ENCODE measurements around the gene SEMA3G. TPM values are rescaled to one million over a fixed set of nuclear protein-coding genes. Genes with fewer than 3 reads are reported as not detected.

The SEMA3G gene
- total and polyA plus RNA-seq, 8 donors, result under 0.01 to 9.6 (median 1.8) TPM

- Histone ChIP-seq H3K27ac (peak within 1 kb of the TSS; percentile 81 to 94 (median 90)), H3K27me3 (no peaks in the 10 kb centered on the region), H3K9me3 (no peaks in the 10 kb centered on the region), H3K36me3 (peaks cover 3 to 14% (median 14%) of the 10 kb centered on the region in 4 donors), H3K4me3 (peak within 1 kb of the TSS; percentile 79 to 97 (median 88)), H3K4me1 (peaks cover 35 to 59% (median 56%) of the 10 kb centered on the region in 4 donors)
- 45 to 61% (median 58%) methylated on average over 15 to 16 of the region's 16 CpGs for WGBS, 5 donors
- intact Hi-C loops (cut with DNase I; ENCODE audit: low total_unique reads), result no loop called here
- DNase-seq, result peak; percentile 40 to 73
- TF ChIP-seq CTCF (IDR thresholded peaks at IDR 0.05) (no peak), POLR2AphosphoS5 (IDR thresholded peaks at IDR 0.05) (no peak), POLR2A (IDR thresholded peaks at IDR 0.05) (no peak), EP300 (IDR thresholded peaks at IDR 0.05) (no peak)
These were observed 8.8 kb upstream of the SEMA3G start, which contains the start of gene TNNC1 for GRCh38 chr3:52453496-52454249. TSS of gene TNNC1 (minus strand) at chr3:52454041. CDS start at chr3:52454015, 26 bp downstream.

- Histone ChIP-seq H3K27me3 (no peaks in the 10 kb centered on the region), H3K27ac (no peak overlapping the region), H3K36me3 (peaks cover 0 to 5% (median 4%) of the 10 kb centered on the region in 4 donors), H3K4me1 (peaks cover 35 to 58% (median 51%) of the 10 kb centered on the region in 4 donors), H3K9me3 (no peaks in the 10 kb centered on the region), H3K4me3 (no peak overlapping the region)
- DNase-seq, result peak in 1 of 2 donors; percentile 45
- 38 to 62% (median 44%) methylated on average over 6 to 11 of the region's 11 CpGs for WGBS, 5 donors
- TF ChIP-seq CTCF (IDR thresholded peaks at IDR 0.05) (no peak), POLR2AphosphoS5 (IDR thresholded peaks at IDR 0.05) (no peak), EP300 (IDR thresholded peaks at IDR 0.05) (no peak), POLR2A (IDR thresholded peaks at IDR 0.05) (no peak)
- intact Hi-C loops (cut with DNase I; ENCODE audit: low total_unique reads), result no loop called here
These were observed 7.8 kb upstream of the SEMA3G start for GRCh38 chr3:52452570-52453221.

- TF ChIP-seq EP300 (IDR thresholded peaks at IDR 0.05) (no peak), POLR2AphosphoS5 (IDR thresholded peaks at IDR 0.05) (no peak), POLR2A (IDR thresholded peaks at IDR 0.05) (no peak), CTCF (IDR thresholded peaks at IDR 0.05) (no peak)
- intact Hi-C loops (cut with DNase I; ENCODE audit: low total_unique reads), result no loop called here
- WGBS, 5 donors, result 75 to 96% (median 94%) methylated on average over 1 to 6 of the region's 6 CpGs
These were observed 7.2 kb upstream of the SEMA3G start for GRCh38 chr3:52452126-52452525.

GRCh38 chr3:52451237-52452083 is 6.6 kb upstream of the SEMA3G start:
- H3K27me3 ChIP-seq, result no peaks in the 10 kb centered on the region
- H3K27ac ChIP-seq, result no peak overlapping the region
- intact Hi-C loops (cut with DNase I; ENCODE audit: low total_unique reads), result no loop called here
- peak in 1 of 2 donors; percentile 18 for DNase-seq
- H3K9me3 ChIP-seq, result no peaks in the 10 kb centered on the region
- H3K4me3 ChIP-seq, result no peak overlapping the region
- H3K4me1 ChIP-seq, result peaks cover 26 to 53% (median 43%) of the 10 kb centered on the region in 4 donors
- no peaks in the 10 kb centered on the region for H3K36me3 ChIP-seq
- TF ChIP-seq POLR2AphosphoS5 (IDR thresholded peaks at IDR 0.05) (no peak), POLR2A (IDR thresholded peaks at IDR 0.05) (no peak), EP300 (IDR thresholded peaks at IDR 0.05) (no peak), CTCF (IDR thresholded peaks at IDR 0.05) (no peak)
- 78 to 90% (median 83%) methylated on average over 23 to 24 of the region's 24 CpGs for WGBS, 5 donors

More at GRCh38 chr3:52452126-52452525, 7.2 kb upstream of the SEMA3G start:
- Histone ChIP-seq H3K27ac (no peak overlapping the region), H3K4me1 (peaks cover 32 to 54% (median 46%) of the 10 kb centered on the region in 4 donors), H3K27me3 (no peaks in the 10 kb centered on the region), H3K4me3 (no peak overlapping the region), H3K9me3 (no peaks in the 10 kb centered on the region), H3K36me3 (no peaks in the 10 kb centered on the region)
- peak in 1 of 2 donors; percentile 6 for DNase-seq

Measured in stomach (tissue), 9 donors.